Esophagus muscularis mucosa (tissue), 4 donors: ENCODE results near the gene LRP6.

Source experiments
- CTCF ChIP-seq, 3 experiments: fragments of 200-600 bp in 2 of 3; fragments of 450-650 bp in 1 of 3; sonication (generic) in 2 of 3; IDR thresholded peaks; one replicate each; pipeline ENCODE4 v1.5.1; 2017 to 2019; ENCODE audit warnings: antibody characterized with exemption in 3 of 3, mild to moderate bottlenecking in 2 of 3, moderate library complexity in 1 of 3
- EP300 ChIP-seq: sonication (generic); formaldehyde crosslinking; IDR thresholded peaks from one replicate; pipeline ENCODE4 v1.6.1; 2017; ENCODE audit warnings: antibody characterized with exemption
- POLR2A ChIP-seq: fragments of 450-650 bp; IDR thresholded peaks from one replicate; pipeline ENCODE4 v1.6.1; 2017; ENCODE audit warnings: antibody characterized with exemption, moderate library complexity, mild to moderate bottlenecking, low read depth
- POLR2AphosphoS5 ChIP-seq, 2 donors: sonication (generic); formaldehyde crosslinking; IDR thresholded peaks; one replicate each; pipeline ENCODE4 v1.6.1; 2017; ENCODE audit warnings: antibody characterized with exemption in 2 of 2

DNA sequence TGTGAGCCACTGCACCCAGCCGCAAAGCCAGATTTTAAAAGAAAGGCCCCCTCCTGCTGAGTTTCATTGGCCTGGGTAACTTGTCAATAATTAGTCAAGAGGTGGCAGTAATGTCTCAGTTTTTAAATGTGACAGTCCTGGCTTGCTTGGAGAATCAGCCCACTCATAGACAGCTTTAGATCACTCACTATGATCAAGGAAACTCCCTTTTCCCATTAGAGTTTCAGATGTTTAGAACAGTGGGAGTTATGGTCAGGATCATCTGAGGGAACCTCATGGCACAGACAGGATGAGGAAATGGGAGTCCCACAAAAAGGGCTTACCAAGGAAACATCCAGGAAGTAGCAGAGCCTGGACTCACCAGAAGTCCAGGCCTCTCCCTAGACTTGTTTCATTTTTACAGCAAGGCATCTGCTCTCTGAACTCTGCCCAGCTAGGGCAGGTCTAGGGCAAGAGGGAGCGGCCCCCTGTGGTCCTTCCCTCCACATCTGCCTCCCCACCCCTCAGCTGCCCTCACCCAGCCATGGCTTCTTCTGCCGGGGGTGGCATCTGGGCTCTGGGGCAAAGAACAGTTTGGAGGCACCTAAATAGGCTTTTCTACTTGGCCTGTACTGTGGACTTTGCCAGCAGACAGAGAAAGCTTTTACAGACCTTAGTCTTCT, 184.9 kb downstream of the LRP6 start:
- TF ChIP-seq POLR2A: no peak
- peak in 2 of 3 experiments; percentile 18 to 28 for TF ChIP-seq CTCF (IDR thresholded peaks at IDR 0.05)
- TF ChIP-seq POLR2AphosphoS5 (IDR thresholded peaks at IDR 0.05): no peak
- no peak for TF ChIP-seq EP300
